HUDEP-2 (cell line): ENCODE data around the gene PLPPR2.
"Not testable (repeated sequence)": the region's sequence is repeated elsewhere in the genome, so short reads cannot be mapped to it uniquely, and the experiment has no call there.

ENCODE experiments used
- DNase-seq, 76 experiments: peaks; one replicate each; lab custom pipeline; 2025; ENCODE audit not compliant: unreplicated experiment in 76 of 76; lab: John Stamatoyannopoulos, UW

Gene PLPPR2

GRCh38 chr19:11355160-11356073, at the start of gene PLPPR2:
TSS of gene PLPPR2 (plus strand) at chr19:11355432. CDS start at chr19:11357674, 2,242 bp downstream.
- peak in 73 of 76 experiments; percentile 36 to 93 (median 81) for DNase-seq

GRCh38 chr19:11306337-11306736, 48.9 kb upstream of the PLPPR2 start:
- no peak for DNase-seq

GRCh38 chr19:11320278-11320995, 34.8 kb upstream of the PLPPR2 start:
- DNase-seq: not testable (repeated sequence)

GRCh38 chr19:11321191-11322126, 33.8 kb upstream of the PLPPR2 start:
- DNase-seq: peak in 1 of 76 experiments; percentile 17

GRCh38 chr19:11322269-11323024, 32.8 kb upstream of the PLPPR2 start:
- DNase-seq: no peak

- no peak for DNase-seq
These were observed 31.6 kb upstream of the PLPPR2 start for GRCh38 chr19:11323601-11324078.

GRCh38 chr19:11324079-11324661, 31.1 kb upstream of the PLPPR2 start:
- DNase-seq: peak in 4 of 76 experiments; percentile 10 to 30 (median 14)

- DNase-seq: no peak
These were observed 30.4 kb upstream of the PLPPR2 start for GRCh38 chr19:11324748-11325389.

GRCh38 chr19:11325544-11325943, 29.7 kb upstream of the PLPPR2 start:
- no peak for DNase-seq

- no peak for DNase-seq
These were observed 25.1 kb upstream of the PLPPR2 start for GRCh38 chr19:11330127-11330526.

GRCh38 chr19:11331502-11331901, 23.7 kb upstream of the PLPPR2 start:
- no peak for DNase-seq

- no peak for DNase-seq
These were observed 22.4 kb upstream of the PLPPR2 start for GRCh38 chr19:11332822-11333221.

GRCh38 chr19:11333838-11334237, 21.4 kb upstream of the PLPPR2 start:
- not testable (repeated sequence) for DNase-seq

- DNase-seq: no peak
These were observed 19.6 kb upstream of the PLPPR2 start for GRCh38 chr19:11335449-11336146.

GRCh38 chr19:11337080-11337479, 18.2 kb upstream of the PLPPR2 start:
- no peak for DNase-seq

GRCh38 chr19:11338121-11338520, 17.1 kb upstream of the PLPPR2 start:
- no peak for DNase-seq

- DNase-seq: peak in 1 of 76 experiments; percentile 8
These were observed 16.5 kb upstream of the PLPPR2 start for GRCh38 chr19:11338569-11339253.
